GM12875 (cell line): Measurements from ENCODE around the gene KRT79.

ENCODE experiments used
- H3K4me3 ChIP-seq: one replicate; pipeline ENCODE4 v1.5.1; 2011; ENCODE audit warnings: low read depth, low read length, control low read depth
- TF ChIP-seq, protein P1 (sequence below): IDR thresholded peaks from 2 replicates; pipeline ENCODE4 v1.5.1; 2011; ENCODE audit warnings: low read depth, mild to moderate bottlenecking, control low read depth, inconsistent platforms, low read length, moderate library complexity, borderline replicate concordance; ENCODE audit not compliant: insufficient read depth

KRT79 gene

GRCh38 chr12:52821826-52822660 is 12.1 kb downstream of the KRT79 start:
- TF ChIP-seq, protein P1, sequence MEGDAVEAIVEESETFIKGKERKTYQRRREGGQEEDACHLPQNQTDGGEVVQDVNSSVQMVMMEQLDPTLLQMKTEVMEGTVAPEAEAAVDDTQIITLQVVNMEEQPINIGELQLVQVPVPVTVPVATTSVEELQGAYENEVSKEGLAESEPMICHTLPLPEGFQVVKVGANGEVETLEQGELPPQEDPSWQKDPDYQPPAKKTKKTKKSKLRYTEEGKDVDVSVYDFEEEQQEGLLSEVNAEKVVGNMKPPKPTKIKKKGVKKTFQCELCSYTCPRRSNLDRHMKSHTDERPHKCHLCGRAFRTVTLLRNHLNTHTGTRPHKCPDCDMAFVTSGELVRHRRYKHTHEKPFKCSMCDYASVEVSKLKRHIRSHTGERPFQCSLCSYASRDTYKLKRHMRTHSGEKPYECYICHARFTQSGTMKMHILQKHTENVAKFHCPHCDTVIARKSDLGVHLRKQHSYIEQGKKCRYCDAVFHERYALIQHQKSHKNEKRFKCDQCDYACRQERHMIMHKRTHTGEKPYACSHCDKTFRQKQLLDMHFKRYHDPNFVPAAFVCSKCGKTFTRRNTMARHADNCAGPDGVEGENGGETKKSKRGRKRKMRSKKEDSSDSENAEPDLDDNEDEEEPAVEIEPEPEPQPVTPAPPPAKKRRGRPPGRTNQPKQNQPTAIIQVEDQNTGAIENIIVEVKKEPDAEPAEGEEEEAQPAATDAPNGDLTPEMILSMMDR: no peak
- no peak overlapping the region for H3K4me3 ChIP-seq

- H3K4me3 ChIP-seq: no peak overlapping the region
- TF ChIP-seq, protein P1: no peak
Measured at GRCh38 chr12:52821071-52821730, 12.9 kb downstream of the KRT79 start.

DNA sequence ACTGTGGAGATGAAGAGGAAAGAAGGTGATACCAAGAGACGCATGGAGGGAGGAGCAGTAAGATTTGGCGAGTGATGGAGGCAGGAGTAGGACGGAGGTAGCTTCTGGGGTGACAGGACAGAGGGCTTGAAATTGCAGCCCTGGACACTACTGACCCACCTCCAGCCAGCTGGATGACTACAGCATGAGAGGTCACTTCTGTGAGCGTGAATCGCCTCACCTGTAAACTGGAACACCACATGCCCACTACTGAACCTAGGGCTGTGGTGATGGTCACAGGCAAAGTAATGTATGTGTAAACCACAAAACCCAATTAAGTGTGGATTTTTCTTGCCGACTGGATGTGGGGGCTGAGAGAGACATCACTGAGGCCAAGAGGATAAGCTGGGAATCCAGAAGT is 13.6 kb downstream of the KRT79 start:
- TF ChIP-seq, protein P1: no peak
- no peak overlapping the region for H3K4me3 ChIP-seq

DNA sequence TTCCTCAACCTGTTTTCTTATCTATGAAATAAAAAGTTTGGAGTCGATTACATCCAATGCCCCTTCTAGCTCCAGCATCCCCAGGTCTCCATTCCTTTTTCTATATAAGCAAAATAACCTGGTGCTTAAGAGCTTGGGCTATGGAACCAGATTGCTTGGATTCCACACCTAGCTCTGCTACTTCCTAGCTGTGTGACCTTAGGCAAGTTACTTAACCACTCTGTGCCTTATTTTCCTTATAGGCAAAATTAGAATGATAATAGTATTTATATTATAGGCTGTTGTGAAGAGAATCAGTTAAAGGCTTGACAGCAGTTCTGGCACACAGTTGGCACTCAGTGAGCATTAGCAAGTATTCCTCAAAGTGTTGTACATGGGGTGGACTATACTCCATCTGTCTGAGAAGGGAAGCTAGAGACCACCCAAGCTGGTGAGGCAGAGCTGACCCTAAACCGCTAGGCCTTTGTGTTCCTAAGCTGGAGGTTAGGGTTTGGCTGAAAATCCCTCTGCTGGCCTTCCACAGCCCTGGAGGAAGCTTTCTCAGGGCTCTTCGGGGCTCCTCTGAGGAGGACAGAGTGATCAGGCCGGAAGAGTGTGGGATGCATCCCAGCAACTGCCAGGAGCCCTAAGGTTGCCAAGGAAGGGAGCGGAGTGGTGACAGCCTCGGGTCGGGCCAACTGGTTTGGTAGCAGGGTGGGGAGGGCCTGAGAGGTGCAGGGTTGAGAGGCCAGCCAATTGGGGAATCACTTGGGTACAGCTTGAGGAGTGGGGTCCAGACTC is 14.2 kb downstream of the KRT79 start:
- TF ChIP-seq, protein P1: no peak
- no peak overlapping the region for H3K4me3 ChIP-seq

- no peak overlapping the region for H3K4me3 ChIP-seq
Measured at GRCh38 chr12:52818887-52819420, 15.2 kb downstream of the KRT79 start.

DNA sequence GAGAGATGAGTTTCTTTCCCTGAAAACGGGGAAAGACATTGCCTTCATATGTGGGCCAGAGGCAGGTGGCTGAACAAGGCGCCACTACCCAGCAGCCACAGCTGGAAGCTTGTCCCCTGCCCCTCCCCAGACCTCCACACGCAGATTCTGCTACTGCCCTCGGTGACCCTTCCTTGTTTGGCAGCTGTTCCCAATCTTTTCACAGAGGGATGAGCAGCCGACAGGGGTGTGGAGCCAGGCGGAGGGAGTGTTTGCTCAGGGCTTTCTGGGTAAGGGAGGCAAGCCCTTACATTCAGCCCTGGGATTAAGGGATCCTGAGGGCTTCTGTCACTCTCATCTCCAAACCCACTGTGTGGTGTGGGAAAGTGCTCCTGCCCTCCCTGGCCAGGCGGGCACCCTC is 15.7 kb downstream of the KRT79 start:
- no peak overlapping the region for H3K4me3 ChIP-seq
- TF ChIP-seq, protein P1: no peak

More at GRCh38 chr12:52818887-52819420, 15.2 kb downstream of the KRT79 start:
- TF ChIP-seq, protein P1: no peak
